ENCODE measurements around the gene SLC6A20. TPM values are rescaled to one million over a fixed set of nuclear protein-coding genes. Genes with fewer than 3 reads are reported as not detected.

SLC6A20 gene
- total RNA-seq, 5 donors from 2014 or later (not counting 1 experiment from before 2014, with no cell fraction given) = 0.12 to 0.44 (median 0.24) TPM; not detected in 1

GRCh38 chr3:45711931-45712330 is 84.4 kb downstream of the SLC6A20 start:
- Histone ChIP-seq H3K27me3 (replicated peaks in 1 of 2; ENCODE audit: control insufficient read depth in 2 of 2, extremely low read depth in 1 of 2, insufficient read depth in 2 of 2, low read length in 1 of 2) (no peaks in the 10 kb centered on the region), H3K9me3 (no peaks in the 10 kb centered on the region), H3K27ac (ENCODE audit: low read length) (no peak overlapping the region), H3K4me1 (ENCODE audit: control insufficient read depth in 1 of 2, extremely low read depth in 1 of 2, insufficient read depth in 2 of 2, low read length in 2 of 2) (no peaks in the 10 kb centered on the region), H3K4me3 (ENCODE audit: control insufficient read depth in 1 of 2, extremely low read depth in 1 of 2, low read length in 1 of 2) (no peak overlapping the region), H3K36me3 (ENCODE audit: control insufficient read depth in 2 of 2, extremely low read depth in 1 of 2, insufficient read depth in 1 of 2, low read length in 1 of 2) (peaks cover 3 to 73% of the 10 kb centered on the region in 2 donors)
- ChIA-PET CTCF (no interaction called here), POLR2A (no interaction called here)
- H3K27me3 Mint-ChIP-seq = no peaks in the 10 kb centered on the region
- ATAC-seq (replicated peaks in 1 of 4) = no peak
- WGBS (ENCODE audit: insufficient coverage) = 85% methylated on average over 3 of the region's 4 CpGs
- H3K4me3 Mint-ChIP-seq = no peak overlapping the region
- peaks cover 58% of the 10 kb centered on the region for H3K36me3 Mint-ChIP-seq
- peaks cover 16 to 27% (median 24%) of the 10 kb centered on the region in 3 donors for H3K4me1 Mint-ChIP-seq
- H3K9me3 Mint-ChIP-seq = no peaks in the 10 kb centered on the region
- DNase-seq = no peak
- peak overlapping the region in 1 of 2 donors; percentile 34 for H3K27ac Mint-ChIP-seq

- no peak for ATAC-seq (replicated peaks in 1 of 4)
- ChIA-PET POLR2A (interaction anchor here in 1 of 2 donors (0.8 kb wide), 1 partner anchor 159 kb away, joined by 3 read pairs; no protein-coding TSS in a partner anchor), CTCF (interaction anchor here (0.6 to 2.7 kb wide), 5 partner anchors 12 to 115 kb away, joined by 3 to 17 read pairs (median 7); no protein-coding TSS in a partner anchor)
- H3K27me3 ChIP-seq (replicated peaks in 1 of 2; ENCODE audit: control insufficient read depth in 2 of 2, extremely low read depth in 1 of 2, insufficient read depth in 2 of 2, low read length in 1 of 2) = no peaks in the 10 kb centered on the region
- WGBS (ENCODE audit: insufficient coverage) = 100% methylated on average over 1 of the region's 2 CpGs
- H3K4me1 Mint-ChIP-seq = peaks cover 42 to 56% (median 51%) of the 10 kb centered on the region in 3 donors
- H3K27ac ChIP-seq (ENCODE audit: low read length) = no peak overlapping the region
- H3K4me3 ChIP-seq (ENCODE audit: control insufficient read depth in 1 of 2, extremely low read depth in 1 of 2, low read length in 1 of 2) = no peak overlapping the region
- H3K4me3 Mint-ChIP-seq = no peak overlapping the region
- peaks cover 0 to 49% of the 10 kb centered on the region in 2 donors for H3K36me3 ChIP-seq (ENCODE audit: control insufficient read depth in 2 of 2, extremely low read depth in 1 of 2, insufficient read depth in 1 of 2, low read length in 1 of 2)
- peak overlapping the region in 1 of 2 donors; percentile 60 for H3K27ac Mint-ChIP-seq
- H3K36me3 Mint-ChIP-seq = peaks cover 53% of the 10 kb centered on the region
- H3K27me3 Mint-ChIP-seq = no peaks in the 10 kb centered on the region
- no peaks in the 10 kb centered on the region for H3K9me3 Mint-ChIP-seq
- no peaks in the 10 kb centered on the region for H3K9me3 ChIP-seq
- DNase-seq = no peak
- H3K4me1 ChIP-seq (ENCODE audit: control insufficient read depth in 1 of 2, extremely low read depth in 1 of 2, insufficient read depth in 2 of 2, low read length in 2 of 2) = peaks cover 0 to 3% of the 10 kb centered on the region in 2 experiments
Measured at GRCh38 chr3:45705839-45706808, 90.2 kb downstream of the SLC6A20 start.

Other genes starting within 250 kb of the SLC6A20 start
- gene LIMD1, start 201.8 kb downstream of the SLC6A20 start, total RNA-seq = 10 to 100 TPM; 21.1 to 40.2 (median 31.3) TPM
- gene SACM1L, start 107.1 kb downstream of the SLC6A20 start, total RNA-seq = 10 to 100 TPM; 62.8 to 81.5 (median 69.1) TPM
- gene LZTFL1, start 45.6 kb upstream of the SLC6A20 start, total RNA-seq = 10 to 100 TPM in 3 of 5 donors, 1 to 10 TPM in 2; 8.5 to 12.0 (median 11.1) TPM
- gene CCR9, start 90.0 kb upstream of the SLC6A20 start, total RNA-seq = 10 to 100 TPM in 1 of 5 donors, 1 to 10 TPM in 4; 2.1 to 10.0 (median 4.2) TPM
- 10 to 100 TPM in 1 of 5 donors, 1 to 10 TPM in 4; 2.0 to 14.7 (median 3.7) TPM for gene CXCR6, start 146.9 kb upstream of the SLC6A20 start, total RNA-seq
- gene FYCO1, start 199.3 kb upstream of the SLC6A20 start, total RNA-seq = 10 to 100 TPM; 24.6 to 46.3 (median 35.0) TPM
- gene XCR1, start 230.9 kb upstream of the SLC6A20 start, total RNA-seq = under 1 TPM in 2 of 5 donors, not detected in 3; 0.08 to 0.28 TPM